ENCODE measurements around the gene PPM1K.

DNA sequence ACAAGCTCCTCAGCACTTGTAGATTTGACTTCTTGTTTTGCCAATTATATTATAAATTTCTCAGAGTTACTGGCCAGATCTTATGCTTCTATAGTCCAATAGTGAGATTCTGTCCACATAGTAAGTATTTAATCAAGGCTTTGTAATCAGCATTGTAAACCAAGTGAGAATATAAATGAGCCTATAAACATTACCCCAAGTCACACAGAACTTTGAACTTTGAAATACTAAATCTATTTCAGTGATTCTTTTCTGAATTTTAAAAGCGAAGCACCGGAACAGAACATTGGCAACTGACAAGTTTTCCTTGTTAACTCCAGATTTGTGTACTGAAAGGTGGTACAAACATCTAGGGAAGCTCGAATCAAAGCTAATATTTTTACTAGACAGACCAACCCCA is 37.2 kb downstream of the PPM1K start:
- TF ChIP-seq, protein P1, sequence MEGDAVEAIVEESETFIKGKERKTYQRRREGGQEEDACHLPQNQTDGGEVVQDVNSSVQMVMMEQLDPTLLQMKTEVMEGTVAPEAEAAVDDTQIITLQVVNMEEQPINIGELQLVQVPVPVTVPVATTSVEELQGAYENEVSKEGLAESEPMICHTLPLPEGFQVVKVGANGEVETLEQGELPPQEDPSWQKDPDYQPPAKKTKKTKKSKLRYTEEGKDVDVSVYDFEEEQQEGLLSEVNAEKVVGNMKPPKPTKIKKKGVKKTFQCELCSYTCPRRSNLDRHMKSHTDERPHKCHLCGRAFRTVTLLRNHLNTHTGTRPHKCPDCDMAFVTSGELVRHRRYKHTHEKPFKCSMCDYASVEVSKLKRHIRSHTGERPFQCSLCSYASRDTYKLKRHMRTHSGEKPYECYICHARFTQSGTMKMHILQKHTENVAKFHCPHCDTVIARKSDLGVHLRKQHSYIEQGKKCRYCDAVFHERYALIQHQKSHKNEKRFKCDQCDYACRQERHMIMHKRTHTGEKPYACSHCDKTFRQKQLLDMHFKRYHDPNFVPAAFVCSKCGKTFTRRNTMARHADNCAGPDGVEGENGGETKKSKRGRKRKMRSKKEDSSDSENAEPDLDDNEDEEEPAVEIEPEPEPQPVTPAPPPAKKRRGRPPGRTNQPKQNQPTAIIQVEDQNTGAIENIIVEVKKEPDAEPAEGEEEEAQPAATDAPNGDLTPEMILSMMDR (IDR thresholded peaks at IDR 0.05), result no peak
- TF ChIP-seq EZH2 (IDR thresholded peaks at IDR 0.05; ENCODE audit: borderline replicate concordance, insufficient read depth, low read depth, low read length, poor library complexity, severe bottlenecking), result no peak

All from B cell (primary cell).